GM10248 (cell line): ENCODE measurements around the gene CLPSL2.

Experiments
- CTCF ChIA-PET: fragments of 300-600 bp; sonication (Branson Sonifier 250); formaldehyde crosslinking; extraction: SDS; loops from one replicate; lab custom pipeline; 2021; ENCODE audit warnings: antibody characterized with exemption; lab: Yijun Ruan, JAX
- POLR2A ChIA-PET: fragments of 350-650 bp; sonication (Branson Sonifier 250); formaldehyde crosslinking; extraction: SDS; loops from one replicate; lab custom pipeline; 2020; ENCODE audit warnings: antibody characterized with exemption; lab: Yijun Ruan, JAX
- DNase-seq: peaks from one replicate; pipeline ENCODE4 v3.0.0; 2012; ENCODE audit errors: extremely low spot score
- TF ChIP-seq, protein P1 (sequence below): IDR thresholded peaks from 2 replicates; pipeline ENCODE4 v1.5.1; 2012; ENCODE audit warnings: mild to moderate bottlenecking, low read depth; ENCODE audit errors: extremely low read depth, missing control alignments, control extremely low read depth

CLPSL2 gene

DNA sequence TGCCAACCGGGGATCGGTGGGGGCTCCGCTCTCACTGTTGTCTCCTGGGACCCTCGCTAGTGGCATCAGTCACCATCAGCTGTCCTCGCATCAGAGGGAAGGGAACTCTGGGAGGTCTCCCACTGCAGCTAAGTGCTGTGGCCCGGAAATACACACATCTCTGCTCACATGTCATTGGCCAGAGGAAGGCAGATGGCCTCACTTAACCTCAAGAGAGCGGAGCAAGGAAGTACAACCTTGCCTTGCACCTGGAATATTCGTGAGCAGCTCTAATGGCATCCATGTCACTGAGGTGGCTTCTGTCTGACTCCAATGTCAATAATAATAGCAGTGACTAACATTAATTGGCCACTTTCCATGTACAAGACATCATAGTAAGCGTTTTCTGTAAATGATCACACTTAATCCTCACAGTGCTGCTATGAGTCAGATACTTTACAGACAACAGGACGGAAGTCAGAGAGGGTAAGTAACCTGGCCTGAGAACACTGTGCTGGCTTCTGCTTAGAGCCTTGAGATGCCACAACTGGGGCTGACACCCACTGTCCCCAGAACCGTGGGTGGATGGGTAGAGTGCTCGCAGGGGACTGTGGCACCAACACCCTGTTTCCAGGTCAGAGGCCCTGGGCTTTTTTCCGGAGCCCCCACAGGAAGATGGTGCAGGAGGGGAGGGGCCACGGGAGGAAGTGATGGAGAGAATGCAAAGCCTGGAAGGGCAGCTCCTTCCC is 34.7 kb downstream of the CLPSL2 start:
- DNase-seq = no peak
- TF ChIP-seq, protein P1, sequence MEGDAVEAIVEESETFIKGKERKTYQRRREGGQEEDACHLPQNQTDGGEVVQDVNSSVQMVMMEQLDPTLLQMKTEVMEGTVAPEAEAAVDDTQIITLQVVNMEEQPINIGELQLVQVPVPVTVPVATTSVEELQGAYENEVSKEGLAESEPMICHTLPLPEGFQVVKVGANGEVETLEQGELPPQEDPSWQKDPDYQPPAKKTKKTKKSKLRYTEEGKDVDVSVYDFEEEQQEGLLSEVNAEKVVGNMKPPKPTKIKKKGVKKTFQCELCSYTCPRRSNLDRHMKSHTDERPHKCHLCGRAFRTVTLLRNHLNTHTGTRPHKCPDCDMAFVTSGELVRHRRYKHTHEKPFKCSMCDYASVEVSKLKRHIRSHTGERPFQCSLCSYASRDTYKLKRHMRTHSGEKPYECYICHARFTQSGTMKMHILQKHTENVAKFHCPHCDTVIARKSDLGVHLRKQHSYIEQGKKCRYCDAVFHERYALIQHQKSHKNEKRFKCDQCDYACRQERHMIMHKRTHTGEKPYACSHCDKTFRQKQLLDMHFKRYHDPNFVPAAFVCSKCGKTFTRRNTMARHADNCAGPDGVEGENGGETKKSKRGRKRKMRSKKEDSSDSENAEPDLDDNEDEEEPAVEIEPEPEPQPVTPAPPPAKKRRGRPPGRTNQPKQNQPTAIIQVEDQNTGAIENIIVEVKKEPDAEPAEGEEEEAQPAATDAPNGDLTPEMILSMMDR = no peak
- CTCF ChIA-PET = no interaction called here
- POLR2A ChIA-PET = no interaction called here

DNA sequence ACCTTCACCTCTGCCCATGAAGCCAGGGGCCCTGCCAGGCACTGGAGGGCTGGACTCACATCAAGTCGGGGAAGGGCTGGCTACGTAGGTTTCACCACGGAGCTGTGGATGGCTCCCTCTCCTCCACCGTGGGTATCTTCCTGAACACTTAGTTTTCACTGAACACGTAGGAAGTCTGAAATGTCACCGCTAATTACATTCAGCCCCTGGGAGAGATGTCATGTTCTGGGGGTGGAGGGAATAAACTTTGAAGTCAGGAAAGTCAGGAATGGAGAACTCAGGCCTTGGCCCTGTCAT is 35.2 kb downstream of the CLPSL2 start:
- ChIA-PET CTCF (interaction anchor here (0.7 kb wide), 1 partner anchor 8 kb away, joined by 3 read pairs; no protein-coding TSS in a partner anchor), POLR2A (no interaction called here)
- DNase-seq = no peak
- TF ChIP-seq, protein P1 = no peak

DNA sequence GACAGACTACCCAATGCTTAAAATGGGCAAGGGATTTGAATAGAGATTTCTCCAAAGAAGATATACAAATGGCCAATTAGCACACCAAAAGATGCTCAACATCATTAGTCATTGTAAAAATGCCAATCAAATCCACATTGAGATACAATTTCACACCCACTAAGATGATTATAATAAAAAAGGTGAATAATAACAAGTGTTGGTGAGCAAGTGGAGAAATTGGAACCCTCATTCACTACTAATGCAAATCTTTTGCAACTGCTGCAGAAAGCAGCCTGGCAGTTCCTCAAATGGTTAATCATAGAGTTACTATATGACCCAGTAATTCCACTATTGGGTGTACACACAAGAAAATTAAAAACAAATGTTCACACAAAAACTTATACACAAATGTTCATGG is 41.1 kb downstream of the CLPSL2 start:
- ChIA-PET CTCF (no interaction called here), POLR2A (no interaction called here)
- DNase-seq = no peak
- TF ChIP-seq, protein P1 = no peak

- POLR2A ChIA-PET = interaction anchor here (0.5 kb wide), 1 partner anchor 475 kb away, joined by 3 read pairs; no protein-coding TSS in a partner anchor
- CTCF ChIA-PET = no interaction called here
- TF ChIP-seq, protein P1 = no peak
- no peak for DNase-seq
Measured at GRCh38 chr6:35823601-35824000, 47.2 kb downstream of the CLPSL2 start.

- TF ChIP-seq, protein P1 = no peak
- CTCF ChIA-PET = no interaction called here
- POLR2A ChIA-PET = no interaction called here
- DNase-seq = no peak
Measured at GRCh38 chr6:35824552-35825192, 48.3 kb downstream of the CLPSL2 start.
